H9 (cell line): ENCODE data around the gene MCRIP1. TPM values are rescaled to one million over a fixed set of nuclear protein-coding genes. Genes with fewer than 3 reads are reported as not detected.

Experiments used
- DNase-seq: peaks from one replicate; pipeline ENCODE4 v3.0.0-alpha.2; 2017
- H2AFZ ChIP-seq: one replicate; pipeline ENCODE4 v1.6.1; 2013; ENCODE audit warnings: mild to moderate bottlenecking, low read length, control low read depth, moderate library complexity
- H2AK5ac ChIP-seq: 2 replicates; pipeline ENCODE4 v1.6.1; 2013; ENCODE audit warnings: low read length, control low read depth, mixed read lengths; ENCODE audit not compliant: insufficient read length
- H2BK120ac ChIP-seq: one replicate; pipeline ENCODE4 v1.6.1; 2013; ENCODE audit warnings: low read depth, mild to moderate bottlenecking, low read length, control low read depth, inconsistent platforms; ENCODE audit not compliant: poor library complexity, severe bottlenecking
- H2BK12ac ChIP-seq: 2 replicates; pipeline ENCODE4 v1.6.1; 2013; ENCODE audit warnings: low read length, control low read depth, mixed read lengths, low read depth; ENCODE audit not compliant: insufficient read length
- H2BK15ac ChIP-seq: 2 replicates; pipeline ENCODE4 v1.6.1; 2013; ENCODE audit warnings: low read depth, low read length, control low read depth
- H2BK20ac ChIP-seq: one replicate; pipeline ENCODE4 v1.6.1; 2013; ENCODE audit warnings: low read depth, mild to moderate bottlenecking, low read length, control low read depth, inconsistent platforms; ENCODE audit not compliant: poor library complexity, severe bottlenecking
- H2BK5ac ChIP-seq: 2 replicates; pipeline ENCODE4 v1.6.1; 2013; ENCODE audit warnings: low read length, control low read depth, mixed read lengths; ENCODE audit not compliant: insufficient read length
- H3K14ac ChIP-seq: 2 replicates; pipeline ENCODE4 v1.6.1; 2013; ENCODE audit warnings: low read length, control low read depth; ENCODE audit not compliant: insufficient read depth
- H3K18ac ChIP-seq: 2 replicates; pipeline ENCODE4 v1.6.1; 2013; ENCODE audit warnings: low read depth, mild to moderate bottlenecking, mixed read lengths, low read length, control low read depth; ENCODE audit not compliant: insufficient read length
- H3K23ac ChIP-seq: 2 replicates; pipeline ENCODE4 v1.6.1; 2013; ENCODE audit warnings: low read length, control low read depth, mixed read lengths, low read depth; ENCODE audit not compliant: insufficient read length
- H3K23me2 ChIP-seq: 2 replicates; pipeline ENCODE4 v1.6.1; 2013; ENCODE audit warnings: low read depth, mild to moderate bottlenecking, mixed read lengths, low read length, control low read depth; ENCODE audit not compliant: insufficient read length, poor library complexity, severe bottlenecking
- H3K27ac ChIP-seq: 2 replicates; pipeline ENCODE4 v1.5.1; 2013; ENCODE audit warnings: low read length, control low read depth, mixed read lengths, low read depth; ENCODE audit not compliant: insufficient read length
- H3K27me3 ChIP-seq: 2 replicates; pipeline ENCODE4 v1.6.1; 2013; ENCODE audit warnings: low read length, control low read depth, inconsistent platforms; ENCODE audit not compliant: insufficient read depth
- H3K4ac ChIP-seq: 2 replicates; pipeline ENCODE4 v1.6.1; 2013; ENCODE audit warnings: low read depth, mild to moderate bottlenecking, control low read depth, inconsistent platforms, low read length, moderate library complexity
- H3K4me1 ChIP-seq: 2 replicates; pipeline ENCODE4 v1.6.1; 2013; ENCODE audit warnings: low read length, control low read depth, inconsistent platforms; ENCODE audit not compliant: insufficient read depth
- H3K4me2 ChIP-seq: 2 replicates; pipeline ENCODE4 v1.6.1; 2013; ENCODE audit warnings: low read length, control low read depth, mixed read lengths; ENCODE audit not compliant: insufficient read length, insufficient read depth
- H3K56ac ChIP-seq: 2 replicates; pipeline ENCODE4 v1.6.1; 2013; ENCODE audit warnings: low read depth, mild to moderate bottlenecking, mixed read lengths, low read length, control low read depth; ENCODE audit not compliant: insufficient read length
- H3K79me1 ChIP-seq: 2 replicates; pipeline ENCODE4 v1.6.1; 2013; ENCODE audit warnings: low read depth, mild to moderate bottlenecking, moderate library complexity, low read length, control low read depth, inconsistent platforms; ENCODE audit not compliant: insufficient read depth, poor library complexity, severe bottlenecking
- H3K79me2 ChIP-seq: 2 replicates; pipeline ENCODE4 v1.6.1; 2013; ENCODE audit warnings: low read length, control low read depth, inconsistent platforms; ENCODE audit not compliant: insufficient read depth
- H3K9ac ChIP-seq: 2 replicates; pipeline ENCODE4 v1.6.1; 2013; ENCODE audit warnings: low read length, control low read depth, mixed read lengths; ENCODE audit not compliant: insufficient read length; ENCODE audit errors: extremely low read depth
- H3K9me3 ChIP-seq: one replicate; pipeline ENCODE4 v1.6.1; 2013; ENCODE audit warnings: low read depth, low read length, inconsistent platforms; ENCODE audit not compliant: control insufficient read depth
- H3T11ph ChIP-seq: one replicate; pipeline ENCODE4 v1.6.1; 2013; ENCODE audit warnings: mild to moderate bottlenecking, low read length, control low read depth, inconsistent platforms
- H4K20me1 ChIP-seq: one replicate; pipeline ENCODE4 v1.6.1; 2013; ENCODE audit not compliant: control insufficient read depth, insufficient read length, insufficient read depth
- H4K5ac ChIP-seq: 2 replicates; pipeline ENCODE4 v1.6.1; 2013; ENCODE audit warnings: low read depth, mild to moderate bottlenecking, mixed read lengths, low read length, control low read depth; ENCODE audit not compliant: insufficient read length
- H4K8ac ChIP-seq: replicated peaks from 2 replicates; pipeline ENCODE4 v1.6.1; 2013; ENCODE audit warnings: low read length, control low read depth, mixed read lengths, low read depth; ENCODE audit not compliant: insufficient read length
- H4K91ac ChIP-seq: 2 replicates; pipeline ENCODE4 v1.6.1; 2013; ENCODE audit warnings: low read depth, mild to moderate bottlenecking, moderate library complexity, mixed read lengths, low read length, control low read depth; ENCODE audit not compliant: insufficient read length
- H3K27ac Mint-ChIP-seq, 3 experiments: 2 replicates in 2 of 3; 3 replicates in 1 of 3; pipeline ENCODE4 v1.8.0; 2020 to 2021; ENCODE audit warnings: mixed read lengths in 3 of 3, mild to moderate bottlenecking in 1 of 3, moderate library complexity in 1 of 3
- H3K27me3 Mint-ChIP-seq: 2 replicates; pipeline ENCODE4 v1.8.0; 2021; ENCODE audit warnings: low read depth, mild to moderate bottlenecking, moderate library complexity, mixed read lengths
- H3K36me3 Mint-ChIP-seq, 3 experiments: 2 replicates in 2 of 3; 3 replicates in 1 of 3; pipeline ENCODE4 v1.8.0; 2020 to 2021; ENCODE audit warnings: low read depth in 3 of 3, mixed read lengths in 3 of 3; ENCODE audit not compliant: insufficient read depth in 1 of 3
- H3K4me1 Mint-ChIP-seq, 2 experiments: 2 replicates each; pipeline ENCODE4 v1.8.0; 2020; ENCODE audit warnings: mixed read lengths in 2 of 2
- H3K4me3 Mint-ChIP-seq, 2 experiments: 2 replicates in 1 of 2; 3 replicates in 1 of 2; pipeline ENCODE4 v1.8.0; 2020 to 2021; ENCODE audit warnings: mild to moderate bottlenecking in 2 of 2, mixed read lengths in 2 of 2, moderate library complexity in 1 of 2
- H3K9me3 Mint-ChIP-seq, 2 experiments: 2 replicates in 1 of 2; 3 replicates in 1 of 2; pipeline ENCODE4 v1.8.0; 2020; ENCODE audit warnings: mild to moderate bottlenecking in 2 of 2, mixed read lengths in 2 of 2, moderate library complexity in 1 of 2
- WGBS: extraction: QIAGEN DNeasy Blood & Tissue Kit; methylation state at CpG from one replicate; pipeline ENCODE4 v1.1.7; 2013; ENCODE audit warnings: missing lambda C conversion rate, low lambda C conversion rate, mixed read lengths; ENCODE audit not compliant: insufficient read length; ENCODE audit errors: extremely low coverage; 5-methylcytosine and 5-hydroxymethylcytosine counted together
- total RNA-seq: library from RNA; stranded (reverse); gene quantifications from 2 replicates; pipeline ENCODE4 v1.2.1, GENCODE V29; 2021
- TF ChIP-seq, protein P1 (sequence below): fragments of 200-600 bp; sonication (generic); conservative IDR thresholded peaks from 3 replicates; pipeline ENCODE4 v1.8.0; 2021; ENCODE audit warnings: antibody characterized with exemption, mild to moderate bottlenecking

The MCRIP1 gene
- total RNA-seq, 1 experiment from 2014 or later: 118 TPM

DNA sequence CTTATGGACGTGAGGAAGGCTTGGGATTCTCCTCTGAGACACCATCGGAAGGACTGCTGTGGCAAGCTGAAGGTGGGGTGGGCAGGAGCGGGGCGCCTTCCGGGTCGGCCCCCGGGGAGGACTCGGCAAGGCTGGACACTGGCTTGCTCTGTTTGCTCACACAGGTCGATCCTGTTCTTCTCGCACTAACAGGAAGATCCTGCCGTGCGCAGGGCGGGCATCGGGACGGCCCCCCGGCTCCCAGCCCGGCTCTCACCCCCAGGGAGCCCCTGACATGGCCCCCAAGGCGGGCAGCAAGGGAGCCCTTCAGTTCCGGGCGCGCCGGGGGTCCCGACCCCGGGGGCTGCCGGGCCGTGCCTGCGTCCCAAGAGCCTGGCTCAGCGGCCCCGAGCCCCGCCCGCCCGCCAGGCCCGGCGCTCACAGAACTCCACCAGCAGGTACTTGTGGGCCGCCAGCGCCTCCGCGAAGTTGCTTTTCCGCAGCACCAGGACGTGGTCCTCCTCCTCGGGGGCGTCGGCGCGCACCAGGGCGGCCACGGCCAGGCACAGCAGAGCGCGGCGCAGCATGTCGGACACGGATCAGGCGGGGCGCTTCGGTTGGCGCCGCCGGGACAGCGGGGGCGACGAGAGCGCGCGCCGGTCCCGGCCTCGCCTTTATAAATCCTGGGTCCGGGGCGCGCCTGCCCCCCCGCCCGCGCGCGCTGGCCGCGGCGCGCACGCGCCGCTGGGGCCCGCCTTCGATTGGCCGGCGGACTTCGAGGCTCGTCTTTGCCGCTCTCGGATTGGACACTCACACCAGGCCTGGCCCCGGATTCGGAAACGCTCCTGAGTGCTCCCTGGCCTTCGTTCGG, 27.0 kb upstream of the MCRIP1 start, which contains the start of gene P4HB:
P4HB (minus strand) TSS at position 630 of the 850 bp plus-strand sequence; CDS start at position 566, 64 bp downstream.
- Mint-ChIP-seq H3K9me3 (peaks cover 0 to 3% of the 10 kb centered on the region in 2 experiments; a peak in 1 of 5 replicates), H3K4me3 (peak within 1 kb of the TSS; percentile 82 to 94), H3K4me1 (peaks cover 9 to 20% of the 10 kb centered on the region in 2 experiments), H3K27me3 (peaks cover 2% of the 10 kb centered on the region), H3K27ac (peak within 1 kb of the TSS; percentile 96 to 98 (median 97)), H3K36me3 (peaks cover 20 to 56% (median 53%) of the 10 kb centered on the region in 3 experiments; a peak in 6 of 7 replicates)
- Histone ChIP-seq H2AFZ (no peak within 1 kb of the TSS), H4K91ac (no peak within 1 kb of the TSS), H2BK12ac (no peak within 1 kb of the TSS), H2BK15ac (no peak within 1 kb of the TSS), H3K27me3 (no peaks in the 10 kb centered on the region), H2AK5ac (no peak within 1 kb of the TSS), H3K4me1 (peaks cover 3% of the 10 kb centered on the region; the same call in 1 of the 2 replicates), H2BK120ac (no peak within 1 kb of the TSS), H3K4me2 (peak within 1 kb of the TSS; percentile 90), H3T11ph (no peak within 1 kb of the TSS), H3K4ac (no peak within 1 kb of the TSS), H3K23me2 (peaks cover 10% of the 10 kb centered on the region), H3K18ac (peak within 1 kb of the TSS; percentile 84), H3K23ac (no peak within 1 kb of the TSS), H4K8ac (no peak within 1 kb of the TSS), H3K27ac (no peak within 1 kb of the TSS), H3K56ac (no peak within 1 kb of the TSS), H3K9me3 (no peaks in the 10 kb centered on the region), H3K14ac (peak within 1 kb of the TSS; percentile 94), H2BK5ac (peak within 1 kb of the TSS; percentile 33), H4K20me1 (peaks cover 2% of the 10 kb centered on the region), H4K5ac (no peak within 1 kb of the TSS), H3K79me2 (peaks cover 20% of the 10 kb centered on the region; the same call in 1 of the 2 replicates), H3K79me1 (peaks cover 14% of the 10 kb centered on the region), H2BK20ac (no peak within 1 kb of the TSS), H3K9ac (peak within 1 kb of the TSS; percentile 92)
- DNase-seq: no peak
- TF ChIP-seq, protein P1, sequence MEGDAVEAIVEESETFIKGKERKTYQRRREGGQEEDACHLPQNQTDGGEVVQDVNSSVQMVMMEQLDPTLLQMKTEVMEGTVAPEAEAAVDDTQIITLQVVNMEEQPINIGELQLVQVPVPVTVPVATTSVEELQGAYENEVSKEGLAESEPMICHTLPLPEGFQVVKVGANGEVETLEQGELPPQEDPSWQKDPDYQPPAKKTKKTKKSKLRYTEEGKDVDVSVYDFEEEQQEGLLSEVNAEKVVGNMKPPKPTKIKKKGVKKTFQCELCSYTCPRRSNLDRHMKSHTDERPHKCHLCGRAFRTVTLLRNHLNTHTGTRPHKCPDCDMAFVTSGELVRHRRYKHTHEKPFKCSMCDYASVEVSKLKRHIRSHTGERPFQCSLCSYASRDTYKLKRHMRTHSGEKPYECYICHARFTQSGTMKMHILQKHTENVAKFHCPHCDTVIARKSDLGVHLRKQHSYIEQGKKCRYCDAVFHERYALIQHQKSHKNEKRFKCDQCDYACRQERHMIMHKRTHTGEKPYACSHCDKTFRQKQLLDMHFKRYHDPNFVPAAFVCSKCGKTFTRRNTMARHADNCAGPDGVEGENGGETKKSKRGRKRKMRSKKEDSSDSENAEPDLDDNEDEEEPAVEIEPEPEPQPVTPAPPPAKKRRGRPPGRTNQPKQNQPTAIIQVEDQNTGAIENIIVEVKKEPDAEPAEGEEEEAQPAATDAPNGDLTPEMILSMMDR: no peak
- no CpG with 5 or more reads among the region's 95 CpGs for WGBS
